Body of pancreas (tissue), 4 donors: ENCODE results near the gene RIMBP2.

ENCODE experiments used
- CTCF ChIP-seq, 7 experiments: fragments of 450-650 bp in 4 of 7; fragments of 200-600 bp in 3 of 7; sonication (generic) in 3 of 7; IDR thresholded peaks; one replicate each; pipeline ENCODE4 v1.5.1; 2016 to 2019; ENCODE audit warnings: antibody characterized with exemption in 7 of 7
- POLR2A ChIP-seq, 3 donors: fragments of 450-650 bp; IDR thresholded peaks; one replicate each; pipeline ENCODE4 v1.6.1; 2016; ENCODE audit warnings: antibody characterized with exemption in 3 of 3, mild to moderate bottlenecking in 2 of 3

GRCh38 chr12:130669797-130670196, 46.3 kb downstream of the RIMBP2 start:
- TF ChIP-seq CTCF (IDR thresholded peaks at IDR 0.05) = no peak
- TF ChIP-seq POLR2A (IDR thresholded peaks at IDR 0.05) = no peak
